ENCODE data around the gene SKIDA1.

DNA sequence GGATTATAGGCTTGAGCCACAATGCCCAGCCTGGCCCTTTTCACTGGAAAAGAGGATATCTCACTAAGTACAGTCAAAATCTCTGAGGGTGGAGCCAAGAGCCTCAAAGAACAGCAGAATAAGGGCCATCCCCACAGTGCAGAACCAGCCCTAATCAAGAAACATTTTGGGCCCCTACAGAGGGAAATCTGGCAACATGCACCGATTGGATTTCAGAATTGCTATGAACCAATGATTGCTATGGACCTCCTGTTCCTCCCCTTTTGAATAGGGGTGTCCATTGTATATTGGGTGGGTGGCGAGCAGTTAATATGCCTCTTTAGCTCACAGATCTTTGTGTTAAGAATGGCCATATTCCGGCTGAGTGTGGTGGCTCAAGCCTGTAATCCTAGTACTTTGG lies 42.7 kb downstream of the SKIDA1 start:
- TF ChIP-seq CTCF (IDR thresholded peaks at IDR 0.05) (no peak), POLR2AphosphoS5 (IDR thresholded peaks at IDR 0.05) (no peak), POLR2A (IDR thresholded peaks at IDR 0.05) (no peak)

All from breast epithelium (tissue), 3 donors.